HS-5 (cell line): ENCODE results near the gene C12orf57.

Source experiments
- DNase-seq: peaks from one replicate; pipeline ENCODE4 v3.0.0-alpha.2; 2012; ENCODE audit warnings: low read depth

The C12orf57 gene

GRCh38 chr12:6953442-6954315 is 9.9 kb downstream of the C12orf57 start:
- DNase-seq = no peak

DNA sequence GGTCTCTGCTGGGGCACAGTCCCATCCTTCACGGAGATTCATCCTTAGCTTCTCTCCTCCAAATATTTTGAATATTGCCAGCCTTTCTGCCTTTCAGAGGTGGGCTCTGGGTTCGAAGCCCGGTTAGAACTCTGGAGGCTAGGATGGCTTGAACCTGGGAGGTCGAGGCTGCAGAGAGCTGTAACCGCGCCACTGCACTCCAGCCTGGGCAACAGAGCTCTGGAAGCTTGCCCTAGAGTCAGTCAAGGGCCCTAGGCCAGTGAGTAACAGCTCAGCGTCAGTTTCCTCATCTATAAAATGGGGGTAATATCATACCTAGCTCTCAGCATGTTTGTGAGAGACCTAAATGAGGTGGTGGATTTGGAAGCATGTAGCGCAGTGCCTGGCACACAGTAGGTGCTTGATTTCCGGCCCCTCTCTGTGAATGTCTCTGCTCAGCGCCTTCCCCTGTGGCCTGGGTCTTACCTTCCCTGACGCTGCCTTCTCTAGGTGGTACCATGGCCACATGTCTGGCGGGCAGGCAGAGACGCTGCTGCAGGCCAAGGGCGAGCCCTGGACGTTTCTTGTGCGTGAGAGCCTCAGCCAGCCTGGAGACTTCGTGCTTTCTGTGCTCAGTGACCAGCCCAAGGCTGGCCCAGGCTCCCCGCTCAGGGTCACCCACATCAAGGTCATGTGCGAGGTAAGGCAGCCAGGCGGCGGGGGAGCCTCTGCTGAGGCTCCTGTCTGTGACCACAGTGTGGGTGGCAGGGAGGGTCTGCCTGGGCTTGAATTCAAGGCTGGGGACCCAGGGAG is 10.7 kb downstream of the C12orf57 start:
- DNase-seq = no peak

DNA sequence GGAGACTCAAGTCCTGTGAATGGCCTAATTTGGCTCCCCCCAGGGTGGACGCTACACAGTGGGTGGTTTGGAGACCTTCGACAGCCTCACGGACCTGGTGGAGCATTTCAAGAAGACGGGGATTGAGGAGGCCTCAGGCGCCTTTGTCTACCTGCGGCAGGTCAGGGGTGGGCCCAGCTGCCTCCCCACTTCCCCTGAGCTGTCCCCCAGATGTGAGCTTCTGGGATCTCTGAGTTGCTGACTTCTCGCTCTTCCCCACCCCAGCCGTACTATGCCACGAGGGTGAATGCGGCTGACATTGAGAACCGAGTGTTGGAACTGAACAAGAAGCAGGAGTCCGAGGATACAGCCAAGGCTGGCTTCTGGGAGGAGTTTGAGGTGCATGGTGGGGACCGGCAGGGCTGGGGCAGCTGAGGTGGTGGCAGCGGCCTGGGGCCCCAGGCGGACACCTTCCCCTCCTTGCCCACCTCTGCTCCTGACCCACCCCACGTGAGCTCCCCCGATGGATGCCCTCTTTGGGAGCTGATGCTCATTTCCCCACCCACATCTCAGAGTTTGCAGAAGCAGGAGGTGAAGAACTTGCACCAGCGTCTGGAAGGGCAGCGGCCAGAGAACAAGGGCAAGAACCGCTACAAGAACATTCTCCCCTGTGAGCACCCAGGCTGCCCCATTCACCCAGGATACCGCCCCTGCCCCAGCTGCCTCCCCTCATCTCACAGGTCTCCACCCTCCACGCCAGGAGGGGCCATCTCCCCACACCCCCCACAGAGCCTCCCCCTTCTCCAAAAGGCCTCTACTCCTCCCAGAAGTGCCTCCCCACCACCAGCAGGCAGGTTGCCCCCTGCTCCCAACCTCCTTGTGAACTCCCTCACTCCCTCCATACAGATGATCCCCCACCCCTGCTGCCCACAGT is 11.5 kb downstream of the C12orf57 start:
- DNase-seq = no peak

GRCh38 chr12:6956021-6956727 is 12.4 kb downstream of the C12orf57 start:
- DNase-seq = no peak

- no peak for DNase-seq
These were observed 13.4 kb downstream of the C12orf57 start for GRCh38 chr12:6957151-6957701.

DNA sequence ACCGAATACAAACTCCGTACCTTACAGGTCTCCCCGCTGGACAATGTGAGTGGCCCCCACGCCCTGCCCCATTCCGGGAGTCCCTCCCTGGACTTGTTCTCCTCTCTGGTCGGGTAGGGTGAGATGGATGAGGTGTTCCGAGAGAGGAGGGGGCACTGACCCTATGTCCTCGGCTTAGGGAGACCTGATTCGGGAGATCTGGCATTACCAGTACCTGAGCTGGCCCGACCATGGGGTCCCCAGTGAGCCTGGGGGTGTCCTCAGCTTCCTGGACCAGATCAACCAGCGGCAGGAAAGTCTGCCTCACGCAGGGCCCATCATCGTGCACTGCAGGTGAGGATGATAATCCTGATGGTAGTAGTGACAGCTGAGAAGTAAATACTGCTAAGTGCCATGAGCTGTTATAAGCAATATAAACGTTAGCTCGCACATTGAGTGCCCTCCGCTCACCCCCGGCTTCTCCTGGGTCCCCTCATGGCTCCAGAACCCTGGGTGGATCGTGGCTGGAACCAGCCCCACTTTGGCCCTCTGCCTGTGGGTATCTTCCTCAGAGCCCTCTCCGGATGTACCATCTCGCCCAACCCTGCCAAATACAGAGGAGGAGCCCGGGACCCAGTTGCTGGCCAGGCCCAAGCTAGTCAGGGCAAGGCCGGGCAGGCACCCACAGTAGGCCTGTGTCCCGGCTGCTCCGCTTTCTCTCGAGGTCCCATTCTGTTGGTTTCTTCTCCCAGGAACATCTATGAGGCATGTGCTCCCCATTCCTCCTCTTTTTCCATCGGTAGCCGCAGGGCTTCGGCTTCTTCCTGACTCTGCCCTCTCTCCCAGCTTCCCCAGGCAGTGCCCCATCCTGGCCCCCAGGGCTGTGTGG is 14.2 kb downstream of the C12orf57 start:
- no peak for DNase-seq

GRCh38 chr12:6958609-6959057 is 14.8 kb downstream of the C12orf57 start:
- no peak for DNase-seq

GRCh38 chr12:6959058-6959804 is 15.4 kb downstream of the C12orf57 start:
- no peak for DNase-seq

DNA sequence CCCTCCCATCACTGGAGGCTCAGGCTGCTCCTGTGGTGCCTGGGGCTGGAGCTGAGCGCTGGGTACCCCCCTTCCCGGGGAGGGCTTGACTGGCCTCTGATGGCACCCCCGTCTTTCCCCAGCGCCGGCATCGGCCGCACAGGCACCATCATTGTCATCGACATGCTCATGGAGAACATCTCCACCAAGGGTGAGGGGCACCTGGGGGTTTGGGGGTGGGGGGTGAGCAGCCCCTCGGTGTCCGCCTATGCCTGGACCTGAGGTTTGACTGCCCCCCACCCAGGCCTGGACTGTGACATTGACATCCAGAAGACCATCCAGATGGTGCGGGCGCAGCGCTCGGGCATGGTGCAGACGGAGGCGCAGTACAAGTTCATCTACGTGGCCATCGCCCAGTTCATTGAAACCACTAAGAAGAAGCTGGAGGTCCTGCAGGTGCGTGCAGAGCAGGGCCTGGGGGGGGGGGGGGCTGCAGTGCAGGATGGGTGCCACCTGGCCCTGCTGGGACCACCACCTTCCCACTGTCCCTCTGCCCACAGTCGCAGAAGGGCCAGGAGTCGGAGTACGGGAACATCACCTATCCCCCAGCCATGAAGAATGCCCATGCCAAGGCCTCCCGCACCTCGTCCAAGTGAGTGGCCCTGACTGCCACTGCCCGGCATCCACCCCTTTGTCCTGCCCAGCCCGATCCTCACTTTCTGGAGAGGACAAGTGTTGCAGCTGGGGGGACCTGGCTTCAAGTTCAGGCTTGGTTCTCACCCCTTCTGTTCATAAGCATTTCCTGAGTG is 16.2 kb downstream of the C12orf57 start:
- no peak for DNase-seq

GRCh38 chr12:6960593-6961277 is 16.9 kb downstream of the C12orf57 start:
- DNase-seq = no peak

GRCh38 chr12:6961278-6961694 is 17.5 kb downstream of the C12orf57 start:
- no peak for DNase-seq

DNA sequence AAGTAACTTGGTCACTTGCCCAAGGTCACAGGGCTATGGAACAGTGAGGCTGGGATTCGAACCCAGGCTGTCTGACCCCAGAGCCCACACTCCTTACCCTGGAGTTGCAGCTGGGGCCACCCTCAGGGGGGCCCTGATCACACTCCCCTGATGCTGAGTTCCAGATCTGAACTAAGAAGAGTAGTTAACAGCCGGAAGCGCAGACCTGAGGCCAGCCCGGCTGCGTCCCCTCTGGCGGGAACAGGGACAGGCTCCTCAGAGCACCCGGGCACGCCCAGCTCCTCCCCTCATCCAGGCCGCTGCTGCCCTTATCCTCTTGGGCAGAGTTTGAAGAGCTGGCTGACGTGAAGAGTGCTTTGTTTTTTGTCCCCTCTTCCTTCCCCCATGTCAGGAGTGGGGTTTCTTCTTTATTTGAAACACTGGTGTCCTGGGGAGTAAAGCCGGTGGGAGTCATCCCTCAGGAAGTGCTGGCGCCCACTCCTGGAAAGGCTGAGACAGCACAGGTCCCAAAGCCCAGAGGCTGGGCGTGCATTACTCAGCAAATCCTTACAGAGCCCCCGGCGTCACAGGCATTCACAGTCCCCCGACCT is 18.0 kb downstream of the C12orf57 start:
- DNase-seq = no peak

- DNase-seq = no peak
These were observed 18.6 kb downstream of the C12orf57 start for GRCh38 chr12:6962285-6963015.

DNA sequence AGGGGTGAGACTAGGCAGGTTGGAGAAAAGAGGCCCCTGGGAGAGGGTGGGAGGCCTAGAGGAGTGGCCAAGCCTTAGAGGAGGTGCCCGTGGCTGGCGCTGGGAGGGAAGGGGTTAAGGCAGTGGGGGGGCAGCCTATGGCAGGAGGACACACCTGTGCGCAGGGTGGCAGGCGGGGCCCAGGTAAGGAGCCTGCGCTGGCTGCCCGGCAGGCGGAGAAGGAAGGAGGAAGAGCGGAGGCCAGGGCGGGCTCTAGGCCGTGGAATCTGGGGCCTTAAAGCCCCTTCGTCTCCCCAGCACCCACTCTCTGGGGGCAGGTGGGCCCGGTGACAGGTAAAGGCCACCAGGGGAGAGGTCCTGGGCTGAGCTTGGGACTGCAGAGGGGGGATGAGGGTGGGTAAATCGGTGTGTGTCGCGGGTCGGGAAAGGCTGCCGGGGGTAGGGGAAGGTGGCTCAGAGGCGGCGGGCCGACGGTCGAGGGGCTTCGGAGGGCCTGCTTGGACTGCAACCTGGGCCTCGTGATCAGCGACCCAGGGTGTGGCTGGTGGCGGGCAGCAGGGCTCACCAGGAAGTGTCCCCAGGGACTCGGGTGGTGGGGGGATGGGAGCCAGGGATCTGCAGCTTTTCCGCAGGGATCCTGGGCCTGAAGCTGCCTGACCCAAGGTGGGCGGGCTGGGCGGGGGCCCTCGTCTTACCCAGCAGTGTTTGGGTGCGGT is 19.4 kb downstream of the C12orf57 start:
- no peak for DNase-seq

DNA sequence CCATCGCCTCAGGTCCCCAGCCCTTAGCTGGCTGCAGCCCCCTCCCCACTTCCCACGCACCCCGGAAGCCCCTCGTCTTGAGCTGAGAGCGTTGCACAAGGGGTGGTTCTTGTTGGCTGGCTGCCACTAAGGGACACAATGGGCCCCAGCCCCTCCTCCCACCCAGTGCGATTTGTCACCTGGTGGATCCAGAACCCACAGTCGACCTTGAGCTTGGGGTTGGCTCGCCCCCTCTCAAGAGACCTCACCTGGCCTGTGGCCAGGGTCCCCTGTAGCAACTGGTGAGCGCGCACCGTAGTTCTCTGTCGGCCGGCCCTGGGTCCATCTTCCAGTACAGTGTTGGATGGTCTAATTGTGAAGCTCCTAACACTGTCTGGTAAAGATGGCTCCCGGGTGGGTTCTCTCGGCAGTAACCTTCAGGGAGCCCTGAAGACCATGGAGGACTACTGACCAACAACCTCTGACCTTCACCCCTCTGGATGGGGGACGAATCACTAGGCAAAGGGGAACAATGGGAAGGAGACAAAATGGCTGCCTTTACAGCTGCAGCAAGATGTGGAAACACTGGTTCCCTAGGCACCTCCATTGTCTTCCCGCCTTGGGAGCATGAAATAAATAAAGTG is 20.1 kb downstream of the C12orf57 start:
- DNase-seq = no peak

GRCh38 chr12:6964605-6965025 is 20.8 kb downstream of the C12orf57 start:
- no peak for DNase-seq
